PFSK-1 (cell line): Measurements from ENCODE around the gene ITGB8.

Source experiments
- POLR2AphosphoS5 ChIP-seq: IDR thresholded peaks from 2 replicates; pipeline ENCODE4 v1.6.1; 2012; ENCODE audit warnings: low read depth, mild to moderate bottlenecking, control low read depth, low read length, moderate library complexity
- REST ChIP-seq, 2 experiments: IDR thresholded peaks; 2 replicates each; pipeline versions ENCODE4 v1.6.1 to v1.8.0; 2011 to 2012; ENCODE audit warnings: low read depth in 2 of 2, low read length in 2 of 2, control low read depth in 1 of 2, inconsistent platforms in 1 of 2, mild to moderate bottlenecking in 1 of 2, moderate library complexity in 1 of 2; ENCODE audit not compliant: insufficient read depth in 1 of 2
- SIN3A ChIP-seq: IDR thresholded peaks from 2 replicates; pipeline ENCODE4 v1.6.1; 2012; ENCODE audit warnings: mild to moderate bottlenecking, low read length, moderate library complexity, borderline replicate concordance; ENCODE audit not compliant: insufficient read depth
- TAF1 ChIP-seq: IDR thresholded peaks from 2 replicates; pipeline ENCODE4 v1.6.1; 2012; ENCODE audit warnings: low read length, control low read depth, borderline replicate concordance; ENCODE audit not compliant: insufficient read depth

GRCh38 chr7:20312562-20312961 is 18.1 kb upstream of the ITGB8 start:
- TF ChIP-seq TAF1 (no peak), POLR2AphosphoS5 (no peak), REST (IDR thresholded peaks at IDR 0.05; ENCODE audit: insufficient read depth in 1 of 2, low read depth in 2 of 2, low read length in 2 of 2) (no peak), SIN3A (no peak)
